ENCODE measurements around the gene PIEZO1.

PIEZO1 gene

DNA sequence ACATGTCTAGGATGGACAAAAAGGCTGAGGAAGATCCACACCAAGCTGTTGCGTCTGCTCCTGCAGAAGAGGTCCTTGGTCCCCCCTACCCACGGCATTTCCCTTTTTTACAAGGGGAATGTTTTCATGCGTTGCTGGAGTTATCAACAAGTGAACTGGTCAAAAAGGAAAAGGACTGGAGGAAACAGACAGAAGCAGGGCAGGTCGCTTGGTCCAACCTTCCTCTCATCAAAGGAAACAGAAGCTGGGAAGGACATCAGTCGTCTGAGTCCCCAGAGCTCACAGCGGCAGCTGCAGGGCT lies 26.1 kb downstream of the PIEZO1 start:
- TF ChIP-seq, protein P1, sequence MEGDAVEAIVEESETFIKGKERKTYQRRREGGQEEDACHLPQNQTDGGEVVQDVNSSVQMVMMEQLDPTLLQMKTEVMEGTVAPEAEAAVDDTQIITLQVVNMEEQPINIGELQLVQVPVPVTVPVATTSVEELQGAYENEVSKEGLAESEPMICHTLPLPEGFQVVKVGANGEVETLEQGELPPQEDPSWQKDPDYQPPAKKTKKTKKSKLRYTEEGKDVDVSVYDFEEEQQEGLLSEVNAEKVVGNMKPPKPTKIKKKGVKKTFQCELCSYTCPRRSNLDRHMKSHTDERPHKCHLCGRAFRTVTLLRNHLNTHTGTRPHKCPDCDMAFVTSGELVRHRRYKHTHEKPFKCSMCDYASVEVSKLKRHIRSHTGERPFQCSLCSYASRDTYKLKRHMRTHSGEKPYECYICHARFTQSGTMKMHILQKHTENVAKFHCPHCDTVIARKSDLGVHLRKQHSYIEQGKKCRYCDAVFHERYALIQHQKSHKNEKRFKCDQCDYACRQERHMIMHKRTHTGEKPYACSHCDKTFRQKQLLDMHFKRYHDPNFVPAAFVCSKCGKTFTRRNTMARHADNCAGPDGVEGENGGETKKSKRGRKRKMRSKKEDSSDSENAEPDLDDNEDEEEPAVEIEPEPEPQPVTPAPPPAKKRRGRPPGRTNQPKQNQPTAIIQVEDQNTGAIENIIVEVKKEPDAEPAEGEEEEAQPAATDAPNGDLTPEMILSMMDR (IDR thresholded peaks at IDR 0.05; ENCODE audit: control extremely low read depth, extremely low read depth, low read depth, missing control alignments) = no peak
- DNase-seq (ENCODE audit: extremely low spot score) = no peak
- ChIA-PET POLR2A (no interaction called here), CTCF (interaction anchor here (0.8 to 2.7 kb wide), 2 partner anchors 21 to 25 kb away, joined by 3 to 12 read pairs; no protein-coding TSS in a partner anchor)

DNA sequence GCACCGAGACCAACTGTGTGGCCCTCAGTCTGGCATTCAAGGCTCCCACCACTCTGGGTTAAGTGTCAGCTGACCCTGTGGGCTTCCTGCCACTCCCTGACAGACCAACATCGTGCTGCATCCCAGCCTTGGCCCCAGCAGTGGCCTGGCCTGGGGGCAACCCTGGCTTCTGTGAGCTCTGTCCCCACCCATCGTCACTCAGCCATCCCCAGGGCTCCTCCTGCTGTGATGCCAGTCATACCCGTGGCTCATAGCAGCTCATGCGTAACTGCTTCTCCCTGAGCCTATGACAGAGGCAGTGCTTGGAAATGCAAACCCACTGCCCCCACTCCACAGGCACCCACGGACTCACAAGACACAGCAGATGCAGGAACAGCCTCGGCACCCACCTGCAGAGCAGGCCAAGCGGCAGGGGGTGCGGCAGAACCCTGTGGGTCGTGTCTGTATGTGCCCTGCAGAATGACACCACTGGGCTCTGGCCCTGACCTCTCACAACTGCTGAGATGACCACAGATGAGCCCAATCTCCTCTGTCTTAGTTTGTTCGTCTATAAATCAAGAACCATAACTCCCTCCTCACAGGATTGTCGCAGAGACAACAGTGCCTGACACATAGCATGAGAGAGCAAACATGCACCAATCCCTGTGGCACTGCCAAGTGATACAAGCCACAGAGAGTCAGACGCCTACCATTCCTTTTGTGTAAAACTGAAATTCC lies 26.6 kb downstream of the PIEZO1 start:
- ChIA-PET CTCF (interaction anchor here (0.8 to 2.7 kb wide), 4 partner anchors 13 to 26 kb away, joined by 3 to 12 read pairs (median 5); no protein-coding TSS in a partner anchor), POLR2A (interaction anchor here (0.6 kb wide), 1 partner anchor 466 kb away, joined by 3 read pairs; no protein-coding TSS in a partner anchor)
- DNase-seq (ENCODE audit: extremely low spot score) = no peak
- TF ChIP-seq, protein P1 (IDR thresholded peaks at IDR 0.05; ENCODE audit: control extremely low read depth, extremely low read depth, low read depth, missing control alignments) = no peak

- ChIA-PET POLR2A (no interaction called here), CTCF (interaction anchor here (1.0 to 5.1 kb wide), 6 partner anchors 9 to 462 kb away, joined by 3 to 17 read pairs (median 4); partner anchors contain the start of gene ZNF778)
- TF ChIP-seq, protein P1 (IDR thresholded peaks at IDR 0.05; ENCODE audit: control extremely low read depth, extremely low read depth, low read depth, missing control alignments) = no peak
- no peak for DNase-seq (ENCODE audit: extremely low spot score)
Measured at GRCh38 chr16:88755745-88756443, 29.1 kb downstream of the PIEZO1 start.

DNA sequence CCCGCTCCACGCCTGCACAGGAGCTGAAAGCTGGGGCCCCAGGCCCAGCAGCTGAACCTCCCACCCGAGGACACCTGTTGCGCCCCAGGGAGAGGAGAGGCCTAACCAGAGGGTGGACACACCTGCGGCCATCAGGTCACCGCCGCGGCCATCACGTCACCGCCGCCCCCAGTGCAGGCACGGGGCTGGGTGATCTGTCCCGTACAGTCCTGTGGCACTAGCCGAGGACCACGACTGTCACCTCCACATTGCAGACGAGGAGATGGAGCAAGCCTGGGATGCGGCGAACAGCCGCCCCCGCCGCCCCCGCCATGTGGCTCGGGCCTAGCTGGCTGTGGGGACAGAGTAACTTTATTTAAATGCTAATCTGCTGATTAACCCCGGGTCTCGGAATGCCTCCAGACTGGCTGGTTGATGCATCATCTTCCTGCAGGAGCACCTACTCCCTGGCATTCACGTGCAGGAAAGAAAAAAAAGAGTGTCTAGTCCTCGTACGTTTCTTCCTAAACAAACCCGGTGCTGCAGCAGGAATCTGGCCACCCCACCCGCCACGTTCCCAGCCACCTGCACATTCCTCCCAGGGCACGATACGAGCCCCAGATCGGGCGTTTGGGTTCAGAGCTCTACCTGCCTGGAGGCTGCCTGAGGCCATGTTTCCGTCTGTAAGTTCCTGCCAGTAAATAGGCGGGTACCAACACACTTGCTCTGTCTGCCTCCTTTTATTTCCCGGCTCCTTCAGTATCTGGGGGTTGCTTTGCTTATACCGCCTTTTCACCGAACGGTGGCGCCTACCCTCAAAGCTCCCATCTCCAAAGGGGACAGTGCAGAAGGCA lies 29.9 kb downstream of the PIEZO1 start:
- DNase-seq (ENCODE audit: extremely low spot score) = no peak
- TF ChIP-seq, protein P1 (IDR thresholded peaks at IDR 0.05; ENCODE audit: control extremely low read depth, extremely low read depth, low read depth, missing control alignments) = peak; percentile 32
- ChIA-PET CTCF (interaction anchor here (0.9 to 5.1 kb wide), 8 partner anchors 10 to 462 kb away, joined by 3 to 17 read pairs (median 5); partner anchors contain the start of gene ZNF778), POLR2A (no interaction called here)

- ChIA-PET CTCF (interaction anchor here (0.9 to 5.1 kb wide), 8 partner anchors 9 to 29 kb away, joined by 3 to 17 read pairs (median 8); no protein-coding TSS in a partner anchor), POLR2A (no interaction called here)
- TF ChIP-seq, protein P1 (IDR thresholded peaks at IDR 0.05; ENCODE audit: control extremely low read depth, extremely low read depth, low read depth, missing control alignments) = no peak
- DNase-seq (ENCODE audit: extremely low spot score) = no peak
Measured at GRCh38 chr16:88754109-88754911, 30.7 kb downstream of the PIEZO1 start.

Data from GM10248 (cell line).